Glomerular endothelial cell (primary cell): ENCODE results near the gene TWF1. TPM values are rescaled to one million over a fixed set of nuclear protein-coding genes. Genes with fewer than 3 reads are reported as not detected.
A peak's percentile ranks its signal among the peaks of the same experiment; 100 is the strongest.
"Not testable (repeated sequence)": the region's sequence is repeated elsewhere in the genome, so short reads cannot be mapped to it uniquely, and the experiment has no call there.

Source experiments
- DNase-seq: peaks from one replicate; pipeline ENCODE4 v3.0.0-alpha.2; 2011; ENCODE audit warnings: low read depth, low spot score; ENCODE audit errors: extremely low read depth
- total RNA-seq: library from RNA; depleted of rRNA; stranded (reverse); fragments of >200 nt; gene quantifications from 2 replicates; pipeline ENCODE4 v1.2.3, GENCODE V29; 2015

The TWF1 gene
- 85.6 and 90.3 TPM in 2 replicates for total RNA-seq

DNA sequence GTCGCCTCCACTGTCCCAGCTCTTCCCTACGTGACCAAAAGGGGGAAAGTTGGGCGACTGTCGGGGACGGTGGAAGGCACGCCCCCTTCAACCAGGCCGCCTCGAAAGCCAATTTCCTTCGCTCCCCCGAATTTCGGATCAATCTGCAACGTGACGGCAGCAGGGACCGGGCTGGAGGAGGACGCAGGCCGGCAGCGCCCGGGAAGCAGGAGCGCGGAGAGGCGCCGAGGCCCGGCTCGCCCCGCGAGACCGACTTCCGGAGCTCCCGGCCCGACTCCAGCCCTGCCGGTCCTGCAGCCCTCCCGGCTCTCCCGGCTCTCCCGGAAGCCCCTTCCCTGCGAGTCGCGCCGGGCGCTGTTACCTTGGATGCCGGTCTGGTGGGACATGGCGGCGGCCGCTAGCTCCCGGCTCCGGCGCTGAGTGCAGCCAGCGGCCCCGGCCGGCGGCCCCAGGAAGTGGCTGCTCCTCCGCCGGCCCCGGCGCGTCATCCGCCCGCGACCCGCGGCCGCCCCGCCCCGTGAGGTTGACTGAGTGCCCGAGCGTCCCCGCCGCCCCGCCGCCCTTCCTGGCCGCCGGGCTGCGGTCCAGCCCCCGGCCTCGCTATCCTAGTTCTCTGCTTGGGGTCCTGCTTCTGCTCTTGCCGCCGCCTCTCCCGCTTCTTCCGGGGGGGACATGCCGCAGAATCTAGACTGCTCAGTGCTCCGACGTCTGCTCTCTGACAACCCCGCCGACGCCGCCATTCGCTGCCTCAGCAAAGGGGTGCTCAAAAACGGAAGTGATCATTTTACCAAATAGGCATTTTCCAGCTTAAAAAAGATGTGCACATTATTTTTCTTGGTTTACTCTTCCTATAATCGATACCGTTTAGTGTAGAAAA is at the start of gene TWF1:
Gene TWF1, minus strand, starts transcription at position 458 of the 877 bp plus-strand sequence. Its CDS starts 72 bp downstream, at position 386.
- peak; percentile 14 for DNase-seq

DNA sequence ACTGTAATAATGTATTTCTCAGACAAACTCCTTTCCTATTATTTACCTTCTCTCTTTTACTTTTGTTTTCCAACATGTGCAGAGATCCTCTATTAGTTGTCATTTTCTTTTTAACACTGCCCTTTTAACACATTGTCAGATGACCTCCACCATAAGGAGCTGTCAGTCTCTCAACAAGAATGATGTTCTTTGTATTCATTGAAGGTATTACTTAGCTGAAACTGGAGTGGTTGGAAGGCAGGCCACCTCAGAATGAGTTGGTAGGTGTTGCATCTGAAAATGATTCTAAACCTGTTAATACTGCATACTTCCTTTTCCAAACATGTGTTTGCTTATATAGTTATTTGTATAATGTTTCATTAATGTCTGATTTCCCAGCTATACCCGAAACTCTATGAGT is 46.6 kb upstream of the TWF1 start:
- DNase-seq, result no peak

GRCh38 chr12:43848786-43849185 is 42.7 kb upstream of the TWF1 start:
- DNase-seq, result no peak

- no peak for DNase-seq
These were observed 42.0 kb upstream of the TWF1 start for GRCh38 chr12:43848226-43848507.

DNA sequence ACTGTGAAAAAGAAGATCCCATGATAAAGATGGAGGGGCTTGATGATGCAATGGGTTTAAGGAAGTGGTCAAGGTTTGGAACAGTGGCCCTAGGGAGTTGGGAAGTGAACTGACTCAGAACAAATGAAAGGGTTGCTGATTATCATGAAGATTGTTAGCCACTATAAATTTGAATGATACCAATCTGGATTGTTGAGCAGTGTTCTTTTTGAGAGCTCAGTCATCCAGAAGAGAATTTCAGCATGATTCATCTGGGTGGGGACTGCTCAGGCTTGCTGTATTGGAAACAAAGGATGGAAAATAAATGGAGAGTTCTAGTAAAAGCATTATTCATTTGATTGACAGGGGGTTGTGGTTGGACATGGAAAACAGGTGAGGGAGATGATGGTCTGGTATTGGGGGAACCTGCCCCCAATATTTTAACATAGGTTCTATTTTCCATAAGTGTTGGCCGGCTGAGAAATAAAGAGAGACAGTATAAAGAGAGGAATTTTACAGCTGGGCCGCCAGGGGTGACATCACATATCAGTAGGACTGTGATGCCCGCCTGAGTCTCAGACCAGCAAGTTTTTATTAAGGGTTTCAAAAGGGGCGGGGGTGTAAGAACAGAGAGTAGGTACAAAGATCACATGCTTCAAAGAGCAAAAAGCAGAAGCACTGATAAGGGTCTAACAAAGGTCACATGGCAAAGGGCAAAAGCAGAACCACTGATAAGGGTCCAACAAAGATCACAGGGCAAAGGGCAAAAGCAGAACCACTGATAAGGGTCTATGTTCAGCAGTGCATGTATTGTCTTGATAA is 41.5 kb upstream of the TWF1 start:
- DNase-seq, result not testable (repeated sequence)

GRCh38 chr12:43842259-43842658 is 36.1 kb upstream of the TWF1 start:
- DNase-seq, result no peak

DNA sequence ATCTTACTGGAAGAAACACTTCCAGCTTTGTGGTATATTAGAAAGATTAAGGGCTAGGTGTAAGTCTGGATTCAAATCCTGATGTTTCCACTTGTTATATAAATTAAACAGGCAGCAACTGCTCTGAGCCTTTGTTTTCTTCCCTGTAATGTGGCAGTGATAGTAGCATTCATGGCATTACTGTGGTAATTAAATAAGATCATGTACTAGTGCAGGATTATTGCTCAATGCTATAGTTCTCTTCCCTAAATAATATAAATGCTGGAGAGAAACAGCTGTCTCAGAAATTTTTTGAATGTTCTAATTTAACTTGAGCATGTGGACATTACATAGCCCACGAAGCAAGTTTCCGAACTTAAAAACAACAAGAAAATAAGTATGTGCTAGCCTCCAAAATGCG is 35.1 kb upstream of the TWF1 start:
- no peak for DNase-seq

DNA sequence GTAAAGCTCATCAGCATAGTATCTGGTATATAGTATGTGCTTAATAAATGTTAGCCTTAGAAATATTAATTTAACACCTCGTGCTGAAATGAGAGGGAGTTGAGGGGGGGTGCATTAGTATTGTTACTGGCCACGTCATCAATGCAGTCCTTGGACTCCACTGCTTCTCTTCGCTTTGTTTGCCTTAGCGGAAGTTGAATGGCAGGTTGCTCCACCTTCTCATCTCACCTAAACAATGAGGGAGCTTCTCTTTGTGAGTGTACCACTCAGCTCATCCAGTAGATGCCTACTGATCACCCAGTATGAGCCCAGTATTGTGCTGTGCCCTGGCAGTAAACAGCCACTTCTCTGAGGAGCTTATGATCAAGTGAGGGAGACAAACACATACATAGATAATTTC is 34.2 kb upstream of the TWF1 start:
- DNase-seq, result no peak

GRCh38 chr12:43836475-43836989 is 30.4 kb upstream of the TWF1 start:
- DNase-seq, result peak; percentile 7

- no peak for DNase-seq
These were observed 29.7 kb upstream of the TWF1 start, which contains the start of gene TMEM117 for GRCh38 chr12:43835656-43836474. TMEM117 (plus strand) TSS chr12:43836081.

DNA sequence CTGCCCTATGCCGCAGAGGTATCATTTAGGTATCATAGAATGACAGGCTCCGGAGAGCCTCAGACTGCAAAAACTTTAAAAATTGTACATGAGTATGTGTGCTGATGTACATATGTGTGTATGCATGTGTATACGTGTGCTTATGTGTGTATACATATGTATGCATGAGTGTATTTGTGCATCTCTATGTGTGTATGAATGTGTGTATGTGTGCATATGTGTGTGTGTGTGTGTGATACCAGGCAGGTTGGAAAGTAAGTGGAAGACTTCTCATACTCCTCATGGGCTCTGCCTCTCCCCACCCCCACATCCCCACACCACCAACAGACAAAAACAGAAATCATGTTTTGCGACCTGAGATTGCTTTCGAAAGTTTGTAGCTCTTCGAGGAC is 29.1 kb upstream of the TWF1 start:
- DNase-seq, result no peak

DNA sequence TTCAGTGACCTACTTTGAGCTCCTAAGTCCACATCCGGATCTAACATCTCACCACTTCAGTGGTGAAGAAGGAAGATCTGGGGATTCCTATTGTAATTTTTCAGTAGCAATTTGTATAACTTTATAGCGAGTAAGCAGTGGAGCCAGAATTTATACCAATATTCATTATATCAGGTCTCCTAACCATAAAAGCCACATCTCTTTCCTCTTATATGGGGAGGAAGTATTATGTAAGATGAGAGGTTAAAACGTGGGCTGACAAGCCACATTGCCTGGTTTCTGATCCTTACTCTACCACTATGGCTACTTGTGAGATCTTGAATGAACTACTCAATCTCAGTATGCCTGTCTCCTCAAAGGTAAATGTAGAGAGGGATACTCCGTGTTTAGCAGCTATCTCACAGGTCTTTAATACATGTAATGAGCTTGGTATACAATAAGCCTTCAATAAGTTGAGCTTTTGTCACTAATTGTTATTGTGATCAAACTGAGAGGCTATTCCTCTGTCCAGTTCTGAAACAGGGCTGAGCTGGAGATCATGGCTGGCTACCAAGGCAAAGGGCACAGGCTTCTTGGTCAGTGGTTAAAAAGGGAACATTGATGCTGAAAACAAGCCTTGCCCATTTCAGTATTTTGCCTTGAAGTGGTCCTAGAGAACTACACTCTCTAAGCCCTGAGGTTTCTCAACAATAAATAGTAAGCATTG is 26.5 kb upstream of the TWF1 start:
- no peak for DNase-seq

GRCh38 chr12:43827093-43827492 is 21.0 kb upstream of the TWF1 start:
- no peak for DNase-seq

GRCh38 chr12:43826681-43827080 is 20.6 kb upstream of the TWF1 start:
- DNase-seq, result no peak

GRCh38 chr12:43824207-43824775 is 18.2 kb upstream of the TWF1 start:
- DNase-seq, result no peak

GRCh38 chr12:43816168-43816567 is 10.1 kb upstream of the TWF1 start:
- DNase-seq, result no peak

- no peak for DNase-seq
These were observed 9.3 kb upstream of the TWF1 start for GRCh38 chr12:43815416-43815815.

GRCh38 chr12:43812926-43813325 is 6.8 kb upstream of the TWF1 start:
- no peak for DNase-seq

DNA sequence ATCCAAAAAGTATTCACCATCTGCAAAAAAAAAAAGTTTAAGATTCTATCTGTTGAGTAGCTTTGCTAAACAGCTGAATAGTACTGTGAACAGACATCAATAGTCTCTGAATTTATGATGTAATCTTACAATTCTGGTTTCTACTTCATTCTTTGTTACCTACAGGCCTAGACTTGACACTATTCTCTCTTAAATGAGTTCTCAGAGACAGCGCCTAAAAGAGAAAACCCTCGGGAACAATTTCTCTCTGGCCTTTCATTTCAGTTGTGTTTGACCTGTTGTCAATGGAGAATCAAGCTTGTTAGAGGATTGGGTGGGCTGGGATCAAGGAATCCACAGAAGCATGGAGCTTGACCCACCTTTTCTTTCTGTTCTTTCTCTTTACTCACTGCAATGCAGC is 5.9 kb upstream of the TWF1 start:
- DNase-seq, result no peak

DNA sequence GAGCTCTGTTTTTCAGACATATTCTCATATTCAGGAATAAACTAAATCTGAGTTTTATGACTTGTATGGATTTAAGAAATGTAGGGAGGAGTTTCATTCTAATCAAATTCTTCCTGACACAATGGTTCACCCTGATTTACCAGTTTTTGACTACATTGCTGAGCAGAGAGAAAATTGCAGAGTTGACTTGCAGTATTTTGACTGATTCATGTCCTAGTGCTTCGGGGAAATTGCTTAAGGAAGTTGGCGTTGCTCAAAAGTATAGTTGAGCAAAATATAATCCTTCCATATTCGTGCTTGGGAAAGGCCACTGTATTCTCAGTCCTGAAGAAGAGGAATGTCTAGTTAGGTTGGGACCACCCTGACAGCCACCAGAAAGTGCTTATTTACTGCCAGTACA is 1.3 kb upstream of the TWF1 start:
- DNase-seq, result no peak
